T-cell (primary cell): ENCODE results near the gene UBE2I. TPM values are rescaled to one million over a fixed set of nuclear protein-coding genes. Genes with fewer than 3 reads are reported as not detected.

ENCODE experiments used
- ATAC-seq, 4 experiments: fragments of 200-7000 bp in 3 of 4; fragments of 150-1000 bp in 1 of 4; cut with Tn5 transposase; replicated peaks in 1 of 4; 1 replicate in 3 of 4; 2 replicates in 1 of 4; pipeline ENCODE4 v1.10.0; 2021; ENCODE audit warnings: moderate library complexity in 3 of 4, mild to moderate bottlenecking in 2 of 4, moderate number of reproducible peaks in 1 of 4
- CTCF ChIA-PET, 2 donors: fragments of 300-600 bp; sonication (Branson Sonifier 250); formaldehyde crosslinking; loops; one replicate each; lab custom pipeline; 2022; ENCODE audit warnings: antibody characterized with exemption in 2 of 2; lab: Charles Lee
- POLR2A ChIA-PET, 2 donors: fragments of 300-600 bp; sonication (Branson Sonifier 250); formaldehyde crosslinking; loops; one replicate each; lab custom pipeline; 2022; ENCODE audit warnings: antibody characterized with exemption in 2 of 2; lab: Charles Lee
- DNase-seq, 35 experiments: peaks; one replicate each; pipeline versions ENCODE4 v3.0.0 to v3.0.0-alpha.2; 2013 to 2023
- H3K27ac ChIP-seq: one replicate; pipeline ENCODE4 v1.5.1; 2013; ENCODE audit warnings: low read length
- H3K27me3 ChIP-seq, 2 experiments: replicated peaks in 1 of 2; 1 replicate in 1 of 2; 2 replicates in 1 of 2; pipeline versions ENCODE4 v1.6.1 to v1.7.0; 2013; ENCODE audit warnings: low read length in 1 of 2, mixed read lengths in 1 of 2; ENCODE audit not compliant: control insufficient read depth in 2 of 2, insufficient read depth in 2 of 2; ENCODE audit errors: extremely low read depth in 1 of 2
- H3K36me3 ChIP-seq, 2 donors: 1 replicate in 1 of 2; 2 replicates in 1 of 2; pipeline versions ENCODE4 v1.6.1 to v1.7.0; 2013; ENCODE audit warnings: low read length in 1 of 2; ENCODE audit not compliant: control insufficient read depth in 2 of 2, insufficient read depth in 1 of 2; ENCODE audit errors: extremely low read depth in 1 of 2
- H3K4me1 ChIP-seq, 2 experiments: 1 replicate in 1 of 2; 2 replicates in 1 of 2; pipeline versions ENCODE4 v1.6.1 to v1.7.0; 2013; ENCODE audit warnings: low read length in 2 of 2, mixed read lengths in 1 of 2; ENCODE audit not compliant: insufficient read depth in 2 of 2, control insufficient read depth in 1 of 2; ENCODE audit errors: extremely low read depth in 1 of 2
- H3K4me3 ChIP-seq, 2 donors: 1 replicate in 1 of 2; 2 replicates in 1 of 2; pipeline versions ENCODE4 v1.5.1 to v1.7.0; 2013; ENCODE audit warnings: mild to moderate bottlenecking in 2 of 2, low read length in 1 of 2, moderate library complexity in 1 of 2; ENCODE audit not compliant: control insufficient read depth in 1 of 2; ENCODE audit errors: extremely low read depth in 1 of 2
- H3K9me3 ChIP-seq: 2 replicates; pipeline ENCODE4 v1.7.0; 2013
- H3K27ac Mint-ChIP-seq, 2 donors: one replicate each; pipeline ENCODE4 v1.8.0; 2020 to 2021; ENCODE audit warnings: mild to moderate bottlenecking in 2 of 2, mixed read lengths in 2 of 2
- H3K27me3 Mint-ChIP-seq, 2 donors: one replicate each; pipeline ENCODE4 v1.8.0; 2021 to 2022; ENCODE audit warnings: mixed read lengths in 2 of 2
- H3K36me3 Mint-ChIP-seq: one replicate; pipeline ENCODE4 v1.8.0; 2021; ENCODE audit warnings: mixed read lengths
- H3K4me1 Mint-ChIP-seq, 3 donors: one replicate each; pipeline ENCODE4 v1.8.0; 2020 to 2022; ENCODE audit warnings: mixed read lengths in 3 of 3, mild to moderate bottlenecking in 1 of 3
- H3K4me3 Mint-ChIP-seq, 3 donors: one replicate each; pipeline ENCODE4 v1.8.0; 2020 to 2022; ENCODE audit warnings: mild to moderate bottlenecking in 3 of 3, mixed read lengths in 3 of 3, moderate library complexity in 3 of 3
- H3K9me3 Mint-ChIP-seq, 3 donors: one replicate each; pipeline ENCODE4 v1.8.0; 2020 to 2022; ENCODE audit warnings: mixed read lengths in 3 of 3
- WGBS: methylation state at CpG from one replicate; pipeline ENCODE4 v1.1.5; 2013; ENCODE audit warnings: missing lambda C conversion rate; ENCODE audit not compliant: insufficient coverage; 5-methylcytosine and 5-hydroxymethylcytosine counted together
- total RNA-seq, 35 experiments: library from RNA in 6 of 35; stranded (reverse) in 6 of 35; fragments of 120-200 nt in 1 of 35; gene quantifications; one replicate each; pipeline versions ENCODE4 v1.2.1 to v1.2.4 and lab custom pipeline; 2013 to 2026

Gene UBE2I
- total RNA-seq, 5 donors from 2014 or later (not counting 1 experiment from before 2014, with no cell fraction given): 173 to 247 (median 190) TPM

DNA sequence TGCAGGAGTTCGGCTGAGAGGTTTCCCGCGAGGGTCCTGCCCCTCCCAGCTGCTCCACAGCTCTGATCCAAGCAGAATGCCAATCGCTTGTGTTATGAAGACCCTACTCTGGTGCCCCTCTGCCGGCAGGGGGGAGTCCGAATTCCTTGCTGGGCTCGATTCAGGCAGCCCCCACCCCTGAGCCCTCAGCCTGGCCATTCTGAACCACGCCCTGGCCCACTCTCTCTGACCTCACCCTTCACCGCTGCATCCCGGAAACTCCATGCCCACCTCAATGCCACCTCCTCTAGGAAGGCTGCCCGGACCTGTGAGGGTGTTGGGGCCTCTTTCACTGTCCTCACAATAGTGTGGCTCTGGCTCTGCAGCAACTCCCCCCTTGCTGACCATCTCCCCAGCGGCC lies 7.9 kb upstream of the UBE2I start:
- peaks cover 3 to 40% of the 10 kb centered on the region in 2 experiments for H3K4me1 ChIP-seq
- ATAC-seq: no peak
- no peaks in the 10 kb centered on the region for H3K9me3 Mint-ChIP-seq
- no peaks in the 10 kb centered on the region for H3K36me3 Mint-ChIP-seq
- POLR2A ChIA-PET: no interaction called here
- H3K9me3 ChIP-seq: no peaks in the 10 kb centered on the region
- peak overlapping the region in 1 of 2 donors; percentile 61 for H3K27ac Mint-ChIP-seq
- peaks cover 28 to 45% (median 31%) of the 10 kb centered on the region in 3 donors for H3K4me1 Mint-ChIP-seq
- H3K27me3 ChIP-seq: peaks cover 0 to 34% of the 10 kb centered on the region in 2 experiments
- peaks cover 5 to 19% of the 10 kb centered on the region in 2 donors for H3K27me3 Mint-ChIP-seq
- no peaks in the 10 kb centered on the region for H3K36me3 ChIP-seq
- CTCF ChIA-PET: no interaction called here
- WGBS: 84% methylated on average over 8 of the region's 12 CpGs
- H3K4me3 Mint-ChIP-seq: peak overlapping the region in 1 of 3 donors; percentile 65
- H3K4me3 ChIP-seq: no peak overlapping the region
- no peak for DNase-seq
- H3K27ac ChIP-seq: no peak overlapping the region

DNA sequence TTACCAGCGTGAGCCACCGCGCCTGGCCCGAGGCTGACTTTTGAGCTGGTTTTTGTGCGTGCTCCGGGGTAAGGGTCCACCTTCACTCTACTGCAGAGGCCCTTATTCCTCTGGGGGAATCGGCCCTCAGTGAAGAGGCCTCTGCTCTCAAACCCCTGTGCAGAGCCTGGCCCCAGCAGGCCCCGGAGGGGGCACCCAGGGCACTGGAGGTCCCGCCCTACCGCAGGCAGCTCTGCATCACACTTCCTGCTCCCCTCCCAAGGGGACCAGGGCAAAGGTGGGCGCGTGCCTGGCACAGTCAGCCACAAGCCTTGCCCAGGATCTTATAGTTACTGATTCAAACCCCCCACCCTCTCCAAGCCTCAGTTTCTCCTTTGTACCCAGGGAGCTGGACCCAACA lies 3.6 kb upstream of the UBE2I start:
- peaks cover 10 to 49% of the 10 kb centered on the region in 2 experiments for H3K4me1 ChIP-seq
- WGBS: 60% methylated on average over 12 of the region's 12 CpGs
- peak overlapping the region; percentile 36 to 71 for H3K27ac Mint-ChIP-seq
- ATAC-seq (no peak), DNase-seq (peak in 1 of 35 experiments; percentile 13)
- peak overlapping the region in 1 of 3 donors; percentile 79 for H3K4me3 Mint-ChIP-seq
- ChIA-PET POLR2A (no interaction called here), CTCF (no interaction called here)
- no peaks in the 10 kb centered on the region for H3K27me3 ChIP-seq
- H3K9me3 ChIP-seq: no peaks in the 10 kb centered on the region
- no peaks in the 10 kb centered on the region for H3K9me3 Mint-ChIP-seq
- no peak overlapping the region for H3K4me3 ChIP-seq
- H3K27me3 Mint-ChIP-seq: no peaks in the 10 kb centered on the region
- no peaks in the 10 kb centered on the region for H3K36me3 ChIP-seq
- H3K27ac ChIP-seq: peak overlapping the region; percentile 28
- no peaks in the 10 kb centered on the region for H3K36me3 Mint-ChIP-seq
- H3K4me1 Mint-ChIP-seq: peaks cover 34 to 53% (median 47%) of the 10 kb centered on the region in 3 donors

DNA sequence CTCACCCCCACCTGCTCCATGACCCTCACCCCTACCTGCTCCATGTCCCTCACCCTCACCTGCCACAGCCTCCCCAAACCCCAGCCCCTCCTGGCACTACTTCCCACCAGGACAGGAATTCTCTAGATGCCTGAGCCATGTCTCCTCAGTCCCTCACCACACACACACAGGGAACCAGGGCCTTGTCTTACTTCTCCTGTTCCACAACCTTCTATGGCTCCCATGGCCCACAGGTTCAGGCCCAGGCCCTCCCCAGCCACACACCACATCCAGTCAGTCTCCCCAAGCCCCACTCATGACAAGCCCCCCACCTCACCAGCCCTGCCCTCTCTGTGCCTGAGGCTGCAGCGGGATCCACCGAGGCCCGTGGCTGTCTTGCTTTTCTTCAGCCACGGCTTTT lies 3.1 kb upstream of the UBE2I start:
- H3K36me3 ChIP-seq: no peaks in the 10 kb centered on the region
- no peak overlapping the region for H3K4me3 ChIP-seq
- no peaks in the 10 kb centered on the region for H3K27me3 ChIP-seq
- H3K4me1 ChIP-seq: peaks cover 14 to 49% of the 10 kb centered on the region in 2 experiments
- no peaks in the 10 kb centered on the region for H3K9me3 Mint-ChIP-seq
- no peaks in the 10 kb centered on the region for H3K36me3 Mint-ChIP-seq
- CTCF ChIA-PET: no interaction called here
- peak overlapping the region; percentile 71 to 74 for H3K27ac Mint-ChIP-seq
- WGBS: 70% methylated on average over 4 of the region's 4 CpGs
- H3K4me3 Mint-ChIP-seq: peak overlapping the region in 2 of 3 donors; percentile 41 to 79
- POLR2A ChIA-PET: no interaction called here
- DNase-seq (no peak), ATAC-seq (no peak)
- peaks cover 39 to 58% (median 51%) of the 10 kb centered on the region in 3 donors for H3K4me1 Mint-ChIP-seq
- H3K27me3 Mint-ChIP-seq: no peaks in the 10 kb centered on the region
- H3K27ac ChIP-seq: no peak overlapping the region
- no peaks in the 10 kb centered on the region for H3K9me3 ChIP-seq

DNA sequence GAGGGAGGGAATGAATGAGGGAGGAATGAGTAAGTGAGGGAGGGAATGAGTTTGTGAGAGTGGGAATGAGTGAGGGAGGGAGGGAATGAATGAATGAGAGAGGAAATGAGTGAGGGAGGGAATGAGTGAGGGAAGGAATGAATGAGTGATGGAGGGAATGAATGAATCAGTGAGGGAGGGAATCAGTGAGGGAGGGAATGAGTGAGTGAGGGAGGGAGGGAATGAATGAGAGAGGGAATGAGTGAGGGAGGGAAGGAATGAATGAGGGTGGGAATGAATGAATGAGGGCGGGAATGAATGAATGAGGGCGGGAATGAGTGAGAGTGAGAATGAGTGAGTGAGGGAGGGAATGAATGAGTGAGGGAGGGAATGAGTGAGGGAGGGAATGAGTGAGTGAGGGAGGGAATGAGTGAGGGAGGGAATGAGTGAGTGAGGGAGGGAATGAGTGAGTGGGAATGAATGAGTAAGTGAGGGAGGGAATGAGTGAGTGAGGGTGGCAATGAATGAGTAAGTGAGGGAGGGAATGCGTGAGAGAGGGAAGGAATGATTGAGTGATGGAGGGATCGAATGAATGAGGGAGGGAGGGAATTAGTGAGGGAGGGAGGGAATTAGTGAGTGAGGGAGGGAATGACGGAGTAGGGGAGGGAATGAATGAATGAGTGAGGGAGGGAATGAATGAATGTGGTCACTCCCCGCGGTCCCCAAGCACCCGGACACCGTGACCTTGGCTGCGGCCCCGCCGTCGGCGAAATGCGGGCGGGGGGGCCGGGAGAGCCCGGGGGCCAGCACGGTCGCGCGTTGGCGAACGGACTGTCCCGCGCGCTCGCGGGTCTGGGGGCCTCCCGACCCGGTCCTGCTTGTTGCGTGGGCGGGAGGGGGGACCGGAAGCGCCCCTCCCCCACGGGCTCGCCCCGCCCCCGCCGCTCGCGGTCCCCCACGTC lies 1.1 kb upstream of the UBE2I start:
- WGBS: 4% methylated on average over 28 of the region's 43 CpGs
- ChIA-PET CTCF (interaction anchor here in 1 of 2 donors (0.5 kb wide), 1 partner anchor 23 kb away, joined by 3 read pairs; no protein-coding TSS in a partner anchor), POLR2A (interaction anchor here in 1 of 2 donors (0.6 kb wide), 1 partner anchor 9 kb away, joined by 3 read pairs; no protein-coding TSS in a partner anchor)
- H3K4me1 Mint-ChIP-seq: peaks cover 45 to 64% (median 47%) of the 10 kb centered on the region in 3 donors
- H3K27me3 Mint-ChIP-seq: no peaks in the 10 kb centered on the region
- peak overlapping the region; percentile 56 for H3K27ac ChIP-seq
- H3K4me3 ChIP-seq: peak overlapping the region; percentile 33 to 72
- peaks cover 23 to 61% of the 10 kb centered on the region in 2 experiments for H3K4me1 ChIP-seq
- no peaks in the 10 kb centered on the region for H3K9me3 ChIP-seq
- no peaks in the 10 kb centered on the region for H3K27me3 ChIP-seq
- H3K36me3 ChIP-seq: peaks cover 7 to 8% of the 10 kb centered on the region in 2 donors
- peak in 1 of 35 experiments; percentile 15 for DNase-seq
- H3K36me3 Mint-ChIP-seq: peaks cover 3% of the 10 kb centered on the region
- H3K9me3 Mint-ChIP-seq: no peaks in the 10 kb centered on the region
- H3K4me3 Mint-ChIP-seq: peak overlapping the region; percentile 79 to 85 (median 83)
- peak overlapping the region in 1 of 2 donors; percentile 36 for H3K27ac Mint-ChIP-seq
- ATAC-seq: no peak

DNA sequence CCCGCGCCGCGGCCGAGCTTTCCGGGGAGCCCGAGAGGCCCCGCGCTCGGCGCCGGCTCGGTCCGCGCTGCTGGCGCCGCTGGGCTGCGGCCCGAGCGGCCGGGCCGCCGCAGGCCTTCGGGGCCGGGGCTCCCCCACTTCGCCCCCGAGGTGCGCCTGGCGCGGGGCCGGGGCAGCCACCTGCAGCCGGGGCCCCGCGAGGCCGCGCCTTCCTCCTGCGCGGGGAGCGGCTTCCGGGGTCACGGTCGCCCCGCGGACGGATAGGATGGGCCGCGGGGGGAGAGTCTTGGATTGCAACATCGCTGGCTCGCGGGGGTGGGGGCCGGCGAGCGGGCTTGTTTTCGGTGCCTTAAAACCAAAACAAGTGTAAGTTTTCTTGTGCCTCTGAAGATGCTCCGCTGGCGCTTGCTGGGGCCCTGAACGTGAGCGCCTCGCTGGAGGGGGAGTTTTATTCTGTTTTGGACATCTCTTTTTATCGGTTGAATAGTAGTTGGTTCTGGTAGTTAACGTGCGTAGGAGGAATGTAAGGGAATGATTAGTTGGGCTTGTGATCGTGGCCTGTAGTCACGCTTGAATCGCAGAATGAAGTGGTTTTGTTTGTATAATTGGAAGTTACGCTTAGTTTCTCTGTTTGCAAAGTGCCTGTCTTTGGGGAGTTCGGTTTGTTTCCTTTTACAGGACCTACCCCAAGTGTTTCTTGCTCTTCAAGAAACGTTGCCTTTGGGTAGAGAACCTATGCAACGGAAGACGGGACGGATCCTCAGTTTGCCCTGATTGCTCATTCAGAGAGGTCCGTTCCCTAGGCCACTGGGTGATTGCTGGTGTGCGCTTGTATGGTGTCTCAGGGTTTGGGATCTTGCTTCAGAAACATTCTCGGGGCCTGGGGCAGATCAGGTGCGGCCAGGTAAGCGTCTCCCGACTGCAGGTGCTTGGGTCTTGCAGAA lies 724 bp downstream of the UBE2I start:
- POLR2A ChIA-PET: no interaction called here
- Mint-ChIP-seq H3K36me3 (peaks cover 3% of the 10 kb centered on the region), H3K27me3 (no peaks in the 10 kb centered on the region), H3K27ac (peak overlapping the region; percentile 94 to 96), H3K9me3 (no peaks in the 10 kb centered on the region), H3K4me1 (peaks cover 35 to 55% (median 37%) of the 10 kb centered on the region in 3 donors), H3K4me3 (peak overlapping the region; percentile 90 to 98 (median 97))
- under 1% methylated on average over 68 of the region's 77 CpGs for WGBS
- H3K4me3 ChIP-seq: peak overlapping the region; percentile 77 to 87
- DNase-seq: peak in 34 of 35 experiments; percentile 33 to 74 (median 56)
- CTCF ChIA-PET: no interaction called here
- H3K4me1 ChIP-seq: peaks cover 20 to 62% of the 10 kb centered on the region in 2 experiments
- no peaks in the 10 kb centered on the region for H3K9me3 ChIP-seq
- peak; percentile 15 to 52 (median 36) for ATAC-seq
- H3K27me3 ChIP-seq: no peaks in the 10 kb centered on the region
- peaks cover 15 to 26% of the 10 kb centered on the region in 2 donors for H3K36me3 ChIP-seq
- H3K27ac ChIP-seq: peak overlapping the region; percentile 62
